SK-N-SH treated with all-trans-retinoic acid at 6 μM for 48 hours (cell line): Measurements from ENCODE around the gene PLEKHA8.

Experiments used
- ATAC-seq: fragments of 200-7000 bp; cut with Tn5 transposase; 3 replicates; pipeline ENCODE4 v1.9.1; 2020; ENCODE audit warnings: mild to moderate bottlenecking, moderate library complexity
- ARNTL ChIP-seq: fragments of 450-650 bp; formaldehyde crosslinking; IDR thresholded peaks from 2 replicates; pipeline ENCODE4 v1.5.0; 2020; ENCODE audit warnings: low read depth, mild to moderate bottlenecking, moderate library complexity, borderline replicate concordance
- BACH2 ChIP-seq: fragments of 250-450 bp; sonication (Bioruptor Pico); IDR thresholded peaks from 2 replicates; pipeline ENCODE4 v1.9.0; 2021; ENCODE audit warnings: mild to moderate bottlenecking, borderline replicate concordance
- CREB5 ChIP-seq: fragments of 250-450 bp; sonication (Bioruptor Pico); IDR thresholded peaks from 2 replicates; pipeline ENCODE4 v1.5.1; 2020; ENCODE audit warnings: low read depth, mild to moderate bottlenecking, moderate library complexity
- CSDC2 ChIP-seq: fragments of 250-450 bp; sonication (Bioruptor Pico); IDR thresholded peaks from 2 replicates; pipeline ENCODE4 v1.5.0; 2020; ENCODE audit warnings: mild to moderate bottlenecking, moderate library complexity
- ESRRG ChIP-seq: fragments of 250-450 bp; sonication (Bioruptor Pico); IDR thresholded peaks from 2 replicates; pipeline ENCODE4 v1.6.1; 2021; ENCODE audit warnings: mild to moderate bottlenecking
- GLIS3 ChIP-seq: fragments of 250-450 bp; sonication (Bioruptor Pico); IDR thresholded peaks from 2 replicates; pipeline ENCODE4 v1.5.0; 2020; ENCODE audit warnings: mild to moderate bottlenecking, moderate library complexity
- ISL1 ChIP-seq: fragments of 250-450 bp; sonication (Bioruptor Pico); IDR thresholded peaks from 2 replicates; pipeline ENCODE4 v2.1.2; 2022; ENCODE audit warnings: mild to moderate bottlenecking, moderate library complexity
- OSR1 ChIP-seq: fragments of 250-450 bp; sonication (Bioruptor Pico); IDR thresholded peaks from 2 replicates; pipeline ENCODE4 v1.8.0; 2022; ENCODE audit warnings: moderate library complexity, mild to moderate bottlenecking, inconsistent platforms
- POU6F1 ChIP-seq: fragments of 250-450 bp; sonication (Bioruptor Pico); IDR thresholded peaks from 2 replicates; pipeline ENCODE4 v1.8.0; 2021; ENCODE audit warnings: low read depth, mild to moderate bottlenecking, moderate library complexity, borderline replicate concordance
- PPARA ChIP-seq: fragments of 250-450 bp; sonication (Bioruptor Pico); IDR thresholded peaks from 2 replicates; pipeline ENCODE4 v1.5.0; 2020; ENCODE audit warnings: mild to moderate bottlenecking, borderline replicate concordance
- RARB ChIP-seq: fragments of 250-450 bp; sonication (Bioruptor Pico); IDR thresholded peaks from 2 replicates; pipeline ENCODE4 v1.8.0; 2021; ENCODE audit warnings: mild to moderate bottlenecking, moderate library complexity
- SNAI2 ChIP-seq: fragments of 250-450 bp; sonication (Bioruptor Pico); IDR thresholded peaks from 2 replicates; pipeline ENCODE4 v1.5.0; 2020; ENCODE audit warnings: mild to moderate bottlenecking, moderate library complexity
- TCF4 ChIP-seq: fragments of 250-450 bp; sonication (Bioruptor Pico); IDR thresholded peaks from 2 replicates; pipeline ENCODE4 v1.8.0; 2021; ENCODE audit warnings: mild to moderate bottlenecking, moderate library complexity, borderline replicate concordance
- TOX ChIP-seq: fragments of 250-450 bp; sonication (Bioruptor Pico); IDR thresholded peaks from 2 replicates; pipeline ENCODE4 v1.8.0; 2021; ENCODE audit warnings: mild to moderate bottlenecking, moderate library complexity, borderline replicate concordance
- TSHZ2 ChIP-seq: fragments of 250-450 bp; sonication (Bioruptor Pico); IDR thresholded peaks from 2 replicates; pipeline ENCODE4 v1.5.0; 2020; ENCODE audit warnings: mild to moderate bottlenecking, moderate library complexity
- ZC3H10 ChIP-seq: fragments of 250-450 bp; sonication (Bioruptor Pico); IDR thresholded peaks from 2 replicates; pipeline ENCODE4 v1.5.1; 2021; ENCODE audit warnings: mild to moderate bottlenecking, moderate library complexity
- ZFP3 ChIP-seq: fragments of 250-450 bp; sonication (Bioruptor Pico); IDR thresholded peaks from 2 replicates; pipeline ENCODE4 v1.5.0; 2020; ENCODE audit warnings: mild to moderate bottlenecking, moderate library complexity
- ZFP30 ChIP-seq: fragments of 450-650 bp; formaldehyde crosslinking; IDR thresholded peaks from 2 replicates; pipeline ENCODE4 v1.5.0; 2022; ENCODE audit warnings: mild to moderate bottlenecking, moderate library complexity
- ZNF565 ChIP-seq: fragments of 450-650 bp; formaldehyde crosslinking; conservative IDR thresholded peaks from 2 replicates; pipeline ENCODE4 v1.5.0; 2020; ENCODE audit warnings: low read depth, mild to moderate bottlenecking, moderate library complexity
- ZNF70 ChIP-seq: fragments of 450-650 bp; formaldehyde crosslinking; IDR thresholded peaks from 2 replicates; pipeline ENCODE4 v1.5.0; 2020; ENCODE audit warnings: mild to moderate bottlenecking, moderate library complexity
- ZNF8 ChIP-seq: fragments of 450-650 bp; formaldehyde crosslinking; IDR thresholded peaks from 2 replicates; pipeline ENCODE4 v1.5.0; 2020; ENCODE audit warnings: mild to moderate bottlenecking, moderate library complexity
- TF ChIP-seq, protein P1 (sequence below): fragments of 250-450 bp; sonication (Bioruptor Pico); IDR thresholded peaks from 2 replicates; pipeline ENCODE4 v1.5.1; 2021; ENCODE audit warnings: mild to moderate bottlenecking, moderate library complexity

Gene PLEKHA8

DNA sequence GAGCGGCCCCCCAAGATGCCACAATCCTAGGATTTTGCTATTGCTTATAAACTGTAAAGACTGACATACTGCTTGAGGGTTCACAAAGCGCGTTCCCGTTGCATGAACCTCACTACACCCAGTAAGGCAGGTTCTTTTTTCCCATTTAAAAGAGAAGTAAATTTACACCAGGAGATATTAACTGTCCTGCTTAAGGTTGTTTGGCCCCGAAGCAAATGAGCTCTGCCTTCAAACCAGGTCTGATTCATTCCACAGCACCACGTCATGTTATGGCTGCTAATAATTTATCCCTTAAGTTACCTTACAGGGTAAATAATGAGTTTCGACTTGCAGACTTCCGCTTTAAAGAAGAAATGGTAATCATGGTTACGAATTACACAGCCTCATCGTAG, 1.2 kb upstream of the PLEKHA8 start (continued):
- no peak for TF ChIP-seq GLIS3 (CRISPR knock-in tag)
- no peak for TF ChIP-seq POU6F1 (CRISPR knock-in tag)
- TF ChIP-seq CSDC2 (CRISPR knock-in tag), result no peak
- no peak for TF ChIP-seq SNAI2 (CRISPR knock-in tag)
- no peak for TF ChIP-seq ZFP3 (CRISPR knock-in tag)

DNA sequence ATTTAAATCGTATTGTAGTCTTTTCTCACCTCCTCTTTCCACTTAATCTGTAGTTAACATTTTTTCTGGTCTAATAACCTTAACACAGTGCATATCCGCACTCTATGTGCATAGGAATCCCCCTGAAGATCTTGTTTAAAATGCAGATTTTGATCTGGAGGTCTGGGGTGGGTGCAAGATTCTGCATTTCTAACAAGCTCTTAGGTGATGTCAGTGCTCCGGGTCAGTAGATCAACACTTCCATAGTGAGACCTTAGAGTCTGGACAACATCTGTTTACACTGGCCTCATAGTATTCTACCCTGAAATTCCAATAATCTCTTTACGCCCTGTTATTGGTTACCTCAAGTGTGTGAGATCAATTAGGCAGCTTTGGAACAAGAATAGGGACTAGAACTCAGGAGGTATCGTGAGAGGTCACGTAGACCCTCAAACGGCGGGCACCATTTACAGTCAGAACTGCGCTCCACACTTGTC, 434 bp upstream of the PLEKHA8 start:
- TF ChIP-seq BACH2, result no peak
- TF ChIP-seq ZNF70 (CRISPR knock-in tag), result no peak
- no peak for TF ChIP-seq ARNTL (CRISPR knock-in tag)
- no peak for TF ChIP-seq CREB5 (CRISPR knock-in tag)
- TF ChIP-seq POU6F1 (CRISPR knock-in tag), result no peak
- no peak for TF ChIP-seq TCF4 (CRISPR knock-in tag)
- no peak for TF ChIP-seq ZFP3 (CRISPR knock-in tag)
- TF ChIP-seq ISL1, result no peak
- TF ChIP-seq SNAI2 (CRISPR knock-in tag), result no peak
- TF ChIP-seq, protein P1, sequence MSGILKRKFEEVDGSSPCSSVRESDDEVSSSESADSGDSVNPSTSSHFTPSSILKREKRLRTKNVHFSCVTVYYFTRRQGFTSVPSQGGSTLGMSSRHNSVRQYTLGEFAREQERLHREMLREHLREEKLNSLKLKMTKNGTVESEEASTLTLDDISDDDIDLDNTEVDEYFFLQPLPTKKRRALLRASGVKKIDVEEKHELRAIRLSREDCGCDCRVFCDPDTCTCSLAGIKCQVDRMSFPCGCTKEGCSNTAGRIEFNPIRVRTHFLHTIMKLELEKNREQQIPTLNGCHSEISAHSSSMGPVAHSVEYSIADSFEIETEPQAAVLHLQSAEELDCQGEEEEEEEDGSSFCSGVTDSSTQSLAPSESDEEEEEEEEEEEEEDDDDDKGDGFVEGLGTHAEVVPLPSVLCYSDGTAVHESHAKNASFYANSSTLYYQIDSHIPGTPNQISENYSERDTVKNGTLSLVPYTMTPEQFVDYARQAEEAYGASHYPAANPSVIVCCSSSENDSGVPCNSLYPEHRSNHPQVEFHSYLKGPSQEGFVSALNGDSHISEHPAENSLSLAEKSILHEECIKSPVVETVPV, result no peak
- TF ChIP-seq PPARA (CRISPR knock-in tag), result no peak
- no peak for TF ChIP-seq ZNF565 (CRISPR knock-in tag)
- TF ChIP-seq TOX, result no peak
- TF ChIP-seq TSHZ2, result no peak
- ATAC-seq, result no peak

DNA sequence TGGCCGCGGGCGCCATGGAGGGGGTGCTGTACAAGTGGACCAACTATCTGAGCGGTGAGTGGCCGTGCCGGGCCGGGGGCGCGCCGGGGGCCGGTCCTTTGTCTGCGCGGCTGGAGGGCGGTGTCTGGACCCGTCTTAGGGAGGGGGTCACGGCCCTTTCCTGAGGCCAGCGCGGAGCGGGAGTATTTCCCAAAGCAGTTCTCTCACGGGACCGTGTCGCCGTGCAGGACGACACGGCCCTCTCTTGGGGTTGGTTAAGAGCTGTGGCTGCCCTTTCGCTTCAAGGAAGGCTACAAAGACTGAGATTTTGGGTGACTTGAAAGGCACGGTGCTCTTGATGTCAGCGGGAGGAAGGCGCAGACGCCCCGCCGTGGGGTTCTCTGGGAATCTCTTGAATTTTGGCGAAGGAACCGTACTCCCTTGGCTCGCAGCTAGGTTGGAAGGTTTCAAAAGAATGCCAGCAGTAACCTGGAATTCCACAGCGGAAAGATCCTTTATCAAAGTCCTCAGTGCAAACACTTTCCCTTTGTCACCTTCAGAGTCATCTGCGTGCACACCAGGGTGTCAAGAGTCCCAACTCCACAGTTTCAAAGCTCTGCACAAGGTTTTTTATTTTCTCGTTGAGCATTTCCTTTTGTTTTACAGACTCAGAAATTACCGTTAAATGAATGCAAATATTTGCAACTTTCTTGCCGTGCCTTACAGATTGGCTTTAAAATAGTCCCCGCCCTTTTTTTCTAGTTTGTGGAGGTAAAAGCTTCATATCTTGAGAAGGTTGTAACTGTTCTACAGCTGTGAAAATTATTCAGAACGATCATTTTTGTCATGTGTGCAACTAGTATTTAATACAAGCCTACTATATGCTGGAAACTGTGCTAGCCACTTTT, 780 bp downstream of the PLEKHA8 start:
- TF ChIP-seq, protein P1, result no peak
- TF ChIP-seq ESRRG (no peak), POU6F1 (CRISPR knock-in tag) (no peak), ARNTL (CRISPR knock-in tag) (no peak), OSR1 (CRISPR knock-in tag) (no peak), CSDC2 (CRISPR knock-in tag) (no peak), ZNF8 (CRISPR knock-in tag) (no peak), PPARA (CRISPR knock-in tag) (no peak), ZFP3 (CRISPR knock-in tag) (no peak), ZFP30 (no peak), BACH2 (no peak), ZC3H10 (CRISPR knock-in tag) (no peak), SNAI2 (CRISPR knock-in tag) (no peak), GLIS3 (CRISPR knock-in tag) (no peak), RARB (no peak), ISL1 (no peak), TCF4 (CRISPR knock-in tag) (no peak), ZNF565 (CRISPR knock-in tag) (no peak)
- TF ChIP-seq, all 23 proteins: peak for 0
- ATAC-seq, result peak; percentile 33; the same call in 2 of the 3 replicates
